Measurements from ENCODE around the gene BRINP2. TPM values are rescaled to one million over a fixed set of nuclear protein-coding genes. Genes with fewer than 3 reads are reported as not detected.

Gene BRINP2
- total and polyA plus RNA-seq, 9 donors: 0.07 to 0.98 (median 0.40) TPM

DNA sequence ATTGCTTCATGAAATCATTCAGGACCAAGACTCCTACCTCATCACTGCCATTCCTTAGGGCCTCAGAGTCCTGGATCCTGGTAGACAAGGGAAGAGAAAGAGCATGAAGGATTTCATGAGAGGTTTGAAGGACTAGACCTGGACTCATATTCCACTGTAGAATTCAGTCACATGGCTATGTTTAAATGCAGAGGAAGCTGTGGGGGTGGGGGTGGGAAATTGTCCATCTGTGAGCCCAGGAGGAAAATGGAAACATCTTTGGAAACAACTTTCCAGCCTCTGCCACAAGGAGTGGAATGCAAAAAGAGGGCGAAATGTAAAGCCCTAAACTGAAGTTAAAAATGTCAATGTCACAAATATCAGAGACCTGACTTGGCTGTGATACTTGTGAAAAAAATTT lies 73.0 kb downstream of the BRINP2 start:
- Histone ChIP-seq H3K9me3 (replicated peaks; ENCODE audit: control insufficient read depth, low read depth, low read length) (no peaks in the 10 kb centered on the region), H3K36me3 (ENCODE audit: control insufficient read depth, insufficient read depth, low read length) (no peaks in the 10 kb centered on the region), H3K27me3 (ENCODE audit: control insufficient read depth, insufficient read depth, low read length) (peaks cover 2% of the 10 kb centered on the region), H3K4me3 (ENCODE audit: low read length) (no peak overlapping the region), H3K4me1 (ENCODE audit: control insufficient read depth, insufficient read depth, low read length) (no peaks in the 10 kb centered on the region), H3K27ac (ENCODE audit: low read length) (no peak overlapping the region)
- WGBS (ENCODE audit: insufficient coverage): 100% methylated on average over 1 of the region's 1 CpG
- DNase-seq: no peak

DNA sequence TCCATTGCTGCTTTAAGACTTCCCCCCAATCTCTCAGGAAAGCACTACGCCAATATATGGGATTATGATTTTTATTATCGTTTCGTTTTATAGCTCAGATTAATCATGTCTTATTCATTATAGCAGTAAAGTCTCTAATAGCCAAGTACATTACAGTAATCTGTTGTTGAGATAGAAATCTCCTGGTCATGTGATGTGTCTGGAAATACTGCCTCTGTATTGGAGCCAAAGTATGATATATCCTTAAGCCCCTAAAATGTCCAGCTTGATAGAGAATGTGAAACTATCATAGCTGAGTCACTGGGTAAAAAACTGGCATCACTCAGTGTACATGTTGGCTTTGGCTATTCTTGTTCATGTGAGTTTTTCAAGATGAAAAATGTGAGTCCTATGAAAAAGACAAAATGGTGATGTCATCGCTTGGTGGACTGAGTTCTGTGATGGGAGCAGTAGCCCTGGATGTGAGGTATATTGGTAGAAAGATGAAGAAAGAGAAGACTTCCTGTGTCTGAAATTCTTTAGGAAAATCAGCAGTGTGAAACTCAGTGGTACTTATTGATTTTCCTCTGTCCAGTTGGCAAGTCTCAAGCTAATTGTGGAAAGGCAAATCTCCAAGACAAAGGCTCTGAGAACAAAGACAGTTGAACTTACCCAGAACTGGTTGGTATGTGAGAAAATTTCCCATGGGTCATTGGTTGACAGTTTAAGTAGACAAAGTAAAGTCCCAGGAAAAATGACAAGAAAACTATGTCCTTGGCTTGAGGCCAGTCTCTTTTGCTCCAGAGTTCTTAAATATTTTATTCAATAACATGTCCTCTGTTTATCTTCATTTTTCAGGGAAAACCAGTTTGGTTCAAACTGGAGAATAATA lies 76.2 kb downstream of the BRINP2 start:
- H3K27ac ChIP-seq (ENCODE audit: low read length): no peak overlapping the region
- no peak overlapping the region for H3K4me3 ChIP-seq (ENCODE audit: low read length)
- no peaks in the 10 kb centered on the region for H3K4me1 ChIP-seq (ENCODE audit: control insufficient read depth, insufficient read depth, low read length)
- no peaks in the 10 kb centered on the region for H3K9me3 ChIP-seq (replicated peaks; ENCODE audit: control insufficient read depth, low read depth, low read length)
- no peaks in the 10 kb centered on the region for H3K36me3 ChIP-seq (ENCODE audit: control insufficient read depth, insufficient read depth, low read length)
- H3K27me3 ChIP-seq (ENCODE audit: control insufficient read depth, insufficient read depth, low read length): no peaks in the 10 kb centered on the region
- WGBS (ENCODE audit: insufficient coverage): 78% methylated on average over 1 of the region's 4 CpGs
- DNase-seq: peak; percentile 8

DNA sequence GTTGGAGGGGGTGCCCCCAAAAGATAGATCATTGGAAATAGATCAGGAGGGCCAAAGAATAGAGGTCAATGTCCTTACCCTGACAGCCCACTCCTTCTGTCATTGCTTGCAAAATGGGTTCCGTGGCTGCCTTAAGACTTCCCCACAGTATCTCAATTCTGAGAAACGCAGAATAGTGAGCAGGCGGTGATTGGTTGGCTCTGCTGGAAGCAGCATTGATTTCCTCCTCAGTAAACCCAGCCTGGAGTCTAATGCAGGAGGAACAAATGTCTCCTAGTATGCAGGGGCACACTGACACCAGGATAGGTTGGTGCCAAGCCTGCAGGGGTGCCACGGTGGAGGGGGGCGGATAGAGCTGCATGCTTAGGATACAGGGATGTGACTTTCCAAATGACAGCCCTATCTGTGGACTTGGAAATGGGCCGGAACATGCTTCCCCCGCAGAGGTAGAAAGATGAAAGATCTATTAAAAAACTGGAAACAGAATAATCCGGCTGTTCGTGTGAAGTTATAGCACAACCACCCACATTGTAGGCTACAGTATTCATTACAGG lies 76.9 kb downstream of the BRINP2 start:
- Histone ChIP-seq H3K9me3 (replicated peaks; ENCODE audit: control insufficient read depth, low read depth, low read length) (no peaks in the 10 kb centered on the region), H3K4me3 (ENCODE audit: low read length) (no peak overlapping the region), H3K4me1 (ENCODE audit: control insufficient read depth, insufficient read depth, low read length) (no peaks in the 10 kb centered on the region), H3K27ac (ENCODE audit: low read length) (no peak overlapping the region), H3K36me3 (ENCODE audit: control insufficient read depth, insufficient read depth, low read length) (no peaks in the 10 kb centered on the region), H3K27me3 (ENCODE audit: control insufficient read depth, insufficient read depth, low read length) (no peaks in the 10 kb centered on the region)
- 83% methylated on average over 2 of the region's 9 CpGs for WGBS (ENCODE audit: insufficient coverage)
- no peak for DNase-seq

DNA sequence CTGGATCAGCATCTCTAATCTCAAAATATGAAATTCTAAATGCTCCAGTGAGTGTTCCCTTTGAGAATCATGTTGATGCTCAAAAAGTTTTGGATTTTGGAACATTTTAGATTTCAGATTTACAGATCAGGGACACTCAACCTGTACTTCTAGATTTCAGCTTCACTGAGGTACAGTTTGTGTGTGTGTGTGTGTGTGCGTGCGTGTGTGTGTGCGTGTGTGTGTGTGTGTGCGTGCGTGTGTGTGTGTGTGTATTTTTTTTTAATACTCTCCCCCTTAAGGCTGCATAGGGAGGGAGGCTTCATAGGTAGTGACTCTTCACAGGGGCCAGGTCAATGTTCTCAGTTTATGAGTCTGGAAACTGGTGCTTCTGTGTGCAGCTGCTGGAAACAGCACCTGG lies 77.5 kb downstream of the BRINP2 start:
- H3K4me1 ChIP-seq (ENCODE audit: control insufficient read depth, insufficient read depth, low read length): no peaks in the 10 kb centered on the region
- H3K9me3 ChIP-seq (replicated peaks; ENCODE audit: control insufficient read depth, low read depth, low read length): no peaks in the 10 kb centered on the region
- no peaks in the 10 kb centered on the region for H3K27me3 ChIP-seq (ENCODE audit: control insufficient read depth, insufficient read depth, low read length)
- H3K36me3 ChIP-seq (ENCODE audit: control insufficient read depth, insufficient read depth, low read length): no peaks in the 10 kb centered on the region
- H3K4me3 ChIP-seq (ENCODE audit: low read length): no peak overlapping the region
- no CpG with 5 or more reads among the region's 5 CpGs for WGBS (ENCODE audit: insufficient coverage)
- no peak overlapping the region for H3K27ac ChIP-seq (ENCODE audit: low read length)
- no peak for DNase-seq

DNA sequence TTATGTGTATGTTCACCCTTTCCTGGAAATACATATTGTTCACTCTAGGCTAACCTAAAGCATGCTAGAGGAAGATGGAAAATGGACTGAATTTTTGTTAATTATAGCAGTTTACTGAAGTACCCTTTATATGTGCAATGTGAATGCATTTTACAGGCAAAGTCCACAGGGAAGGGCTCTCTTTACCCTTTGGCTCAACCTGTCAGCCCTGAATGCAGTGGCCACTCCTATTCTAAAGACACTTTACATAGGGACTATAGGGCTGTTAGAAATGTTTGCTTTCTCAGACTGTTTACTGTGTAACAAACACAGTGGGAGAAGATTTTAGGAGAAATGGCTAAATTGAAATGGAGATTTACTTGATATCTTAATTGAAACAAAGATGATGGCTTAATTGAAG lies 78.5 kb downstream of the BRINP2 start:
- no peak overlapping the region for H3K27ac ChIP-seq (ENCODE audit: low read length)
- DNase-seq: no peak
- no peaks in the 10 kb centered on the region for H3K36me3 ChIP-seq (ENCODE audit: control insufficient read depth, insufficient read depth, low read length)
- H3K4me3 ChIP-seq (ENCODE audit: low read length): no peak overlapping the region
- no peaks in the 10 kb centered on the region for H3K27me3 ChIP-seq (ENCODE audit: control insufficient read depth, insufficient read depth, low read length)
- H3K9me3 ChIP-seq (replicated peaks; ENCODE audit: control insufficient read depth, low read depth, low read length): no peaks in the 10 kb centered on the region
- H3K4me1 ChIP-seq (ENCODE audit: control insufficient read depth, insufficient read depth, low read length): no peaks in the 10 kb centered on the region

DNA sequence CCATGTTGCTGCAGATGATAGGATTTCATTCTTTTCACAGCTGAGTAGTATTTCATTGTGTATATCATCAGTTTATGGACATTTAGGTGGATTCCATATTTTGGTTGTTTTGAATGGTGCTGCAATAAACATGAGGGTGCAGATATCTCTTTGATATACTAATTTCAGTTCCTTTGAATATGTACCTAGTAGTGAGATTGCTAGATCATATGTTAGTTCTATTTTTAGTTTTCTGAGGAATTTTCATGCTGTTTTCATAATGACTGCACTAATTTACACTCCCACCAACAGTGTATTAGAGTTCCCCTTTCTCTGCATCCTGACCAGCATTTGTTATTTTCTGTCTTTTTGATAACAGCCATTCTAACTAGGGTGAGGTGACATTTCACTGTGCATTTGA lies 82.1 kb downstream of the BRINP2 start:
- DNase-seq: no peak
- no peak overlapping the region for H3K27ac ChIP-seq (ENCODE audit: low read length)
- no peaks in the 10 kb centered on the region for H3K36me3 ChIP-seq (ENCODE audit: control insufficient read depth, insufficient read depth, low read length)
- H3K27me3 ChIP-seq (ENCODE audit: control insufficient read depth, insufficient read depth, low read length): no peaks in the 10 kb centered on the region
- no peaks in the 10 kb centered on the region for H3K9me3 ChIP-seq (replicated peaks; ENCODE audit: control insufficient read depth, low read depth, low read length)
- peaks cover 19% of the 10 kb centered on the region for H3K4me1 ChIP-seq (ENCODE audit: control insufficient read depth, insufficient read depth, low read length)
- H3K4me3 ChIP-seq (ENCODE audit: low read length): no peak overlapping the region

DNA sequence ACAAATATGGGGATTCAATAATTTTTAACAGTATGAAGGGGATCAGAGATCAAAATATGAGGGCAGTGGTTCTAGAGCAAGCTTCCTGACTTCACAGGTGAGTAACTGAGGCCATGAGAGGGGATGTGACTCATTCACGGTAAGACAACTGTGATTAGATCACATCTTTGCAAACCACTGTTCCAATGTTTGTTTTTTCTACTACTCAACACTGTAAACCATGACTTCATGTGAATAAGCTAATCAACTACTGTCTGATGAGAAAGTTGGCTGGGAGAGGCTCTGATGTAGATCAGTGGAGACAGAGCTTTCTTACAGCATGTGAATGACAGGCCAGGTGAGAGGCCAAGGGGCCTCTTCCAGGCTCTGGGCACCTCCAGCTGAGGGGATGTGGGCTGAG lies 84.7 kb downstream of the BRINP2 start:
- H3K36me3 ChIP-seq (ENCODE audit: control insufficient read depth, insufficient read depth, low read length): no peaks in the 10 kb centered on the region
- no peak overlapping the region for H3K27ac ChIP-seq (ENCODE audit: low read length)
- no CpG with 5 or more reads among the region's 1 CpG for WGBS (ENCODE audit: insufficient coverage)
- no peaks in the 10 kb centered on the region for H3K27me3 ChIP-seq (ENCODE audit: control insufficient read depth, insufficient read depth, low read length)
- DNase-seq: no peak
- H3K4me1 ChIP-seq (ENCODE audit: control insufficient read depth, insufficient read depth, low read length): peaks cover 19% of the 10 kb centered on the region
- H3K9me3 ChIP-seq (replicated peaks; ENCODE audit: control insufficient read depth, low read depth, low read length): no peaks in the 10 kb centered on the region
- H3K4me3 ChIP-seq (ENCODE audit: low read length): no peak overlapping the region

DNA sequence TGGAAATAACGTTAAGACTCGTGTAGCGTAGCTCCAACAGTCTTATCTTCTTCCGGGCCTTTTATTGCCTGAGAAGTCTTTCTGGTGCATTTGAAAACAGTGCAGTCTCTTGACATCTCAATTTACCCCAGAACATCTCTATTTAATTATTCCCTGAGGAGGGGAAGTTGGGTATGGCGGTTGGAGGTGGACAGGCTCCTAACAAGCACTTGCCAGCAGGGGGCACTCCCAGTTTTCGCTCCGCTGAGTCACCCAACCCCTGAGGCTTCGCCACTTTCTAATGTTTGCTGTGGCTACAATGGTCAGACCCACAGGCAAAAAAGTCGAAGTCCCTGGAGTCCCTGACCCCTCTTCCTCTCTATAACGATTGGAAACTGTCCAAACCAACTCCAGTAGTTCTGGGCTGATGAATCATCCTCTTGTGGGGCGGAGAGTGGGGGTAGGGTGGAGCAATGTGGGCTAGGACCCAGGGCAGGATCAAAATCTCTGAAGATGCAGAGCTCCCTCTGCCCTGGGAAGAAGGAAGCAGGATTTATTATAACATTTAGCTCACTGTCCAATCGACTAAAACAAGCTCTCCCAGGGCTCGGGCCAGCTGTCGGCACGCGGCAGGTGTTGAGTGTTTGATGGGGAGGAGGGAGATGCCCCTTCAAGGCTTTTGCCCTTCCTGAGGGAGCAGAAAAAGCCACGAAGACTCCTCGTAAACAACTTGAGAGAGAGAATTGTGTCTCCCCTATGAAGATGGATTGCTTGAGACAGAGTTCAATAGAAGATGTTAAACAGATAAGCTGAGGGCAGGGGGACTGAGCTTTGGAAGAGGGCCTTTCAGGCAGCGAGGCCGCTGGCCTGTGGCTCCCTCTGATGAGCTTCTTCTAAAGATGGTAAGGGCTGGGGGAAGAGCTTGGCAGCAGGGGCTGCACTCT lies 85.7 kb downstream of the BRINP2 start:
- peak; percentile 54 for DNase-seq

DNA sequence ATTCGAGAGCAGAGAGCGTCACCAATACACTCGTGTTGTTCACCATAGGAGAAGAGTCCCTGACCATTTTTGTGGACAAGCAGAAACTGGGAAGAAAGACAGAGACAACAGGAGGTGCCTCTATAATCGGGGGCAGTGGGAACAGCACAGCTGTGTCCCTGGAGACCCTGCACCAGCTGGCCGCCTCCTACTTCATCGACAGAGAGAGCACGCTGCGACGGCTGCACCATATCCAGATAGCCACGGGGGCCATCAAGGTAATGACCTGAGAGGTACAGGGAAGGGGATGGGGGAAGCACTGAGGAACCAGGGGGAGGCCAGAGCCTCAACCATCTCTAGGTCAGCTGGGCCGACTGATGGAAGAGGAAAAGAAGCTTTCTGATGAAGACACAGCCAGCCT lies 86.4 kb downstream of the BRINP2 start:
- 61% methylated on average over 7 of the region's 11 CpGs for WGBS (ENCODE audit: insufficient coverage)
- H3K36me3 ChIP-seq (ENCODE audit: control insufficient read depth, insufficient read depth, low read length): no peaks in the 10 kb centered on the region

More for the DNA sequence above, 85.7 kb downstream of the BRINP2 start:
- no peaks in the 10 kb centered on the region for H3K27me3 ChIP-seq (ENCODE audit: control insufficient read depth, insufficient read depth, low read length)
- H3K27ac ChIP-seq (ENCODE audit: low read length): no peak overlapping the region
- H3K9me3 ChIP-seq (replicated peaks; ENCODE audit: control insufficient read depth, low read depth, low read length): no peaks in the 10 kb centered on the region
- H3K36me3 ChIP-seq (ENCODE audit: control insufficient read depth, insufficient read depth, low read length): no peaks in the 10 kb centered on the region
- WGBS (ENCODE audit: insufficient coverage): 31% methylated on average over 12 of the region's 20 CpGs
- no peak overlapping the region for H3K4me3 ChIP-seq (ENCODE audit: low read length)
- H3K4me1 ChIP-seq (ENCODE audit: control insufficient read depth, insufficient read depth, low read length): peaks cover 19% of the 10 kb centered on the region

DNA sequence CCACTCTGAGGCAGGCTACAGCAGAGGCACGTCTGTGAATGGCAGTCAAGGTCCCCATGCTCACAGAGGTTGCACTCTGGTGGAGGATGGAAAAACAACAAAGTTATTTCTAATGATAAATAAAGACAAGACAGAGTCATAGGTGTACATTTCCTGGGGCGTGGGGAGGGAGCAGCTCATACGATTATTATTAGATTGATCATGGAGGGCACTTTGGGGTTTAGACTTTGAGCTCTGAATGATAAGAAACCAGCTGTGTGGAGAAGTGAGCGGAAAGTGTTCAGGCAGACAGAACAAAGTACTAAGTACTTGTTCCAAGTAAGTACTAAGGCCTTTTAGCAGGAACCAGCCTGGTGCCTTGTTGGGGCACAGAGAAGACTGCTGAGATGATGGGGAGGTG lies 86.8 kb downstream of the BRINP2 start:
- WGBS (ENCODE audit: insufficient coverage): 82% methylated on average over 3 of the region's 4 CpGs
- Histone ChIP-seq H3K27me3 (ENCODE audit: control insufficient read depth, insufficient read depth, low read length) (no peaks in the 10 kb centered on the region), H3K36me3 (ENCODE audit: control insufficient read depth, insufficient read depth, low read length) (no peaks in the 10 kb centered on the region)

More for the DNA sequence above, 86.4 kb downstream of the BRINP2 start:
- no peak for DNase-seq
- no peaks in the 10 kb centered on the region for H3K27me3 ChIP-seq (ENCODE audit: control insufficient read depth, insufficient read depth, low read length)
- H3K4me1 ChIP-seq (ENCODE audit: control insufficient read depth, insufficient read depth, low read length): peaks cover 19% of the 10 kb centered on the region
- no peak overlapping the region for H3K27ac ChIP-seq (ENCODE audit: low read length)
- H3K4me3 ChIP-seq (ENCODE audit: low read length): no peak overlapping the region
- H3K9me3 ChIP-seq (replicated peaks; ENCODE audit: control insufficient read depth, low read depth, low read length): no peaks in the 10 kb centered on the region

More for the DNA sequence above, 86.8 kb downstream of the BRINP2 start:
- no peaks in the 10 kb centered on the region for H3K9me3 ChIP-seq (replicated peaks; ENCODE audit: control insufficient read depth, low read depth, low read length)
- DNase-seq: no peak
- no peak overlapping the region for H3K27ac ChIP-seq (ENCODE audit: low read length)
- peaks cover 19% of the 10 kb centered on the region for H3K4me1 ChIP-seq (ENCODE audit: control insufficient read depth, insufficient read depth, low read length)
- no peak overlapping the region for H3K4me3 ChIP-seq (ENCODE audit: low read length)

All from muscle of leg (tissue), 11 donors.